Fibroblast of pulmonary artery (primary cell): ENCODE measurements around the gene DCDC2B.

Experiments used
- DNase-seq: peaks from one replicate; pipeline ENCODE4 v3.0.0-alpha.2; 2010; ENCODE audit warnings: low read depth
- H3K4me3 ChIP-seq: replicated peaks from 2 replicates; pipeline ENCODE4 v1.5.1; 2011; ENCODE audit warnings: low read depth, mild to moderate bottlenecking, control low read depth, low read length, moderate library complexity
- CTCF ChIP-seq: IDR thresholded peaks from 2 replicates; pipeline ENCODE4 v1.5.1; 2011; ENCODE audit warnings: mild to moderate bottlenecking, control low read depth, low read length, inconsistent platforms; ENCODE audit errors: missing control alignments

The DCDC2B gene

GRCh38 chr1:32184650-32185049 is 24.2 kb upstream of the DCDC2B start:
- DNase-seq: no peak
- no peak for TF ChIP-seq CTCF
- H3K4me3 ChIP-seq: no peak overlapping the region

DNA sequence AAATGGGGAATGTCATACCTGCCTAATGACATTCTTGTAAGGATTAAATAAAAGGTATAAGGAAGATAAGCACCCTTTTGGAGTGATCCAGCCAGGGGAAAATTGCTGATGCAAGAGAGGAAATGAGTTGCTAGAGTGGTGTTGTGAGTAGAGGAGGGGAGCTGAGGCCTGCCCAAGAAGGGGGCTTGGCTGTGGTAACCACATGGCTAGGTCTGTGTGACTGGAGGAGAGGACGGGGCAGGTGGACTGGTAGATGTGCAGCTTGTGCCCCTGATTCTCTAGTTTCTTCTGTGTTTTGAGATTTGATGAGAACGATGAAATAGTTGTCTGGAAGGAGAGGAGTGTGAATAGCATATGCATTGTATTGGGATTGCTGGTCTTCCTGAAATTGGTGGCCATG is 22.8 kb upstream of the DCDC2B start:
- H3K4me3 ChIP-seq: no peak overlapping the region
- TF ChIP-seq CTCF: no peak
- no peak for DNase-seq

- TF ChIP-seq CTCF: no peak
- H3K4me3 ChIP-seq: no peak overlapping the region
- DNase-seq: no peak
Observed at GRCh38 chr1:32186491-32186890, 22.4 kb upstream of the DCDC2B start.

- no peak overlapping the region for H3K4me3 ChIP-seq
- no peak for DNase-seq
- TF ChIP-seq CTCF: no peak
Observed at GRCh38 chr1:32187850-32188249, 21.0 kb upstream of the DCDC2B start.

DNA sequence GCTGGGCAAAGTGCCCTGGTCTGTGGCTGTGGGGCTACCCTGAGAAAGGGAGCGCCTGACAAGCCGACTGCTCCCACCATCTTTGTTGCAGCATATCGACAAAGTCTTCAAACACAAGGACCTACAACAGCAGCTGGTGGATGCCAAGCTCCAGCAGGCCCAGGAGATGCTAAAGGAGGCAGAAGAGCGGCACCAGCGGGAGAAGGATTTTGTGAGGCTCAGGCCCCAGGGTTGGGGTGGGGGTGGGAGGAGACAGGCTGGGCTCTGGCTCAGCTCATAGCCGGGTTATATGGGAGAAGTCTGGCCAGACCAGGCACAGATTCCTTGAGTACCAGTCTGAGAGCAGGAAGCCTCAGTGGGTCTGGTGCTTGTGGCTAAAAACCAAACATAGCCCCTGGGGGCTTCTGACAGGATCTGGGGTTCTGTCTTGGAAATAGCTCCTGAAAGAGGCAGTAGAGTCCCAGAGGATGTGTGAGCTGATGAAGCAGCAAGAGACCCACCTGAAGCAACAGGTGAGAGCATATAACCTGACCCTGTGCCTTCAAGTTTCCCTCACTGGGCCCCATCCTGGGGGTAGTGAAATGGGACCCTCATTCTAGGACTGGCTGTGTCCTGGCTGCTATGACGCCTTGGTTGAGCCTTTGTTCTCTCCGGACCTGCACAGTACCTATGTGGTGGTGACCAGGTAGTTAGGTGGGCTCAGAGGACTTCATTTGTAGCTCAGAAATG is 16.5 kb upstream of the DCDC2B start:
- TF ChIP-seq CTCF: no peak

GRCh38 chr1:32194984-32195383 is 13.9 kb upstream of the DCDC2B start:
- H3K4me3 ChIP-seq: no peak overlapping the region
- no peak for TF ChIP-seq CTCF
- no peak for DNase-seq

More for the DNA sequence above, 16.5 kb upstream of the DCDC2B start:
- H3K4me3 ChIP-seq: no peak overlapping the region
- DNase-seq: no peak

- H3K4me3 ChIP-seq: no peak overlapping the region
- DNase-seq: no peak
- TF ChIP-seq CTCF: no peak
Observed at GRCh38 chr1:32195531-32195930, 13.4 kb upstream of the DCDC2B start.
